Stimulated activated CD8-positive, alpha-beta memory T cell treated with anti-CD3 and anti-CD28 coated beads, Interleukin-15, amount 100 ng/mL, for 24 hours (primary cell): ENCODE results near the gene CYP26C1.
"Not testable (repeated sequence)": the region's sequence is repeated elsewhere in the genome, so short reads cannot be mapped to it uniquely, and the experiment has no call there.

Source experiments
- DNase-seq: peaks from one replicate; pipeline ENCODE4 v3.0.0-alpha.2; 2020; ENCODE audit warnings: low read depth

CYP26C1 gene

GRCh38 chr10:93079663-93080349 lies 19.2 kb downstream of the CYP26C1 start:
- no peak for DNase-seq

- DNase-seq, result no peak
These were observed 19.9 kb downstream of the CYP26C1 start for GRCh38 chr10:93080350-93081046.

- no peak for DNase-seq
These were observed 20.7 kb downstream of the CYP26C1 start for GRCh38 chr10:93081318-93081717.

GRCh38 chr10:93081834-93082233 lies 21.2 kb downstream of the CYP26C1 start:
- DNase-seq, result no peak

GRCh38 chr10:93083743-93084539 lies 23.3 kb downstream of the CYP26C1 start:
- DNase-seq, result no peak

- DNase-seq, result no peak
These were observed 24.8 kb downstream of the CYP26C1 start for GRCh38 chr10:93085272-93085859.

- DNase-seq, result no peak
These were observed 25.7 kb downstream of the CYP26C1 start for GRCh38 chr10:93086289-93086688.

- no peak for DNase-seq
These were observed 27.2 kb downstream of the CYP26C1 start for GRCh38 chr10:93087846-93088245.

- DNase-seq, result no peak
These were observed 27.9 kb downstream of the CYP26C1 start for GRCh38 chr10:93088466-93088865.

GRCh38 chr10:93090619-93091018 lies 30.0 kb downstream of the CYP26C1 start:
- no peak for DNase-seq

GRCh38 chr10:93091960-93092359 lies 31.4 kb downstream of the CYP26C1 start:
- no peak for DNase-seq

GRCh38 chr10:93095225-93095624 lies 34.6 kb downstream of the CYP26C1 start:
- DNase-seq, result no peak

- DNase-seq, result no peak
These were observed 36.3 kb downstream of the CYP26C1 start for GRCh38 chr10:93096901-93097300.

- DNase-seq, result no peak
These were observed 36.8 kb downstream of the CYP26C1 start for GRCh38 chr10:93097386-93097785.

GRCh38 chr10:93098816-93099215 lies 38.2 kb downstream of the CYP26C1 start:
- DNase-seq, result no peak

- no peak for DNase-seq
These were observed 39.1 kb downstream of the CYP26C1 start for GRCh38 chr10:93099670-93100069.

- not testable (repeated sequence) for DNase-seq
These were observed 40.5 kb downstream of the CYP26C1 start for GRCh38 chr10:93101148-93101547.

GRCh38 chr10:93103953-93104352 lies 43.4 kb downstream of the CYP26C1 start:
- no peak for DNase-seq

- DNase-seq, result no peak
These were observed 46.1 kb downstream of the CYP26C1 start for GRCh38 chr10:93106631-93107072.

- no peak for DNase-seq
These were observed 50.0 kb downstream of the CYP26C1 start for GRCh38 chr10:93110472-93111146.

- no peak for DNase-seq
These were observed 52.4 kb downstream of the CYP26C1 start for GRCh38 chr10:93113042-93113441.
